ENCODE measurements around the gene SLC28A2. TPM values are rescaled to one million over a fixed set of nuclear protein-coding genes. Genes with fewer than 3 reads are reported as not detected.

SLC28A2 gene
- polyA plus RNA-seq, 1 donor from 2014 or later = not detected

- Histone ChIP-seq H4K20me1 (ENCODE audit: insufficient read depth) (no peaks in the 10 kb centered on the region), H3K36me3 (ENCODE audit: insufficient read depth, low read length) (no peaks in the 10 kb centered on the region), H3F3A (ENCODE audit: insufficient read depth, low read length, poor library complexity, severe bottlenecking) (no peaks in the 10 kb centered on the region), H3K4me2 (ENCODE audit: low read length) (no peak overlapping the region), H3K27ac (ENCODE audit: low read length) (no peak overlapping the region), H3K4me3 (ENCODE audit: low read length) (no peak overlapping the region), H3K27me3 (ENCODE audit: insufficient read depth, low read depth, low read length) (no peaks in the 10 kb centered on the region), H3K9ac (ENCODE audit: low read length) (no peak overlapping the region), H3K9me3 (ENCODE audit: low read length) (no peaks in the 10 kb centered on the region), H3K79me2 (replicated peaks; ENCODE audit: insufficient read depth, low read length) (no peaks in the 10 kb centered on the region), H3K9me2 (ENCODE audit: insufficient read depth, low read length) (no peaks in the 10 kb centered on the region), H2AFZ (ENCODE audit: low read depth, low read length) (no peak overlapping the region)
- TF ChIP-seq RAD21 (conservative IDR thresholded peaks at IDR 0.05) = no peak
- no peak for TF ChIP-seq TAF1 (IDR thresholded peaks at IDR 0.05; ENCODE audit: low read depth)
- TF ChIP-seq EP300 (conservative IDR thresholded peaks at IDR 0.05; ENCODE audit: poor library complexity, severe bottlenecking) = no peak
- TF ChIP-seq EZH2 (IDR thresholded peaks at IDR 0.05; ENCODE audit: borderline replicate concordance, insufficient read depth, low read length, poor library complexity, severe bottlenecking) = no peak
- no peak for TF ChIP-seq MXI1 (conservative IDR thresholded peaks at IDR 0.05; ENCODE audit: poor library complexity, severe bottlenecking)
- no peak for TF ChIP-seq SMC3 (conservative IDR thresholded peaks at IDR 0.05; ENCODE audit: poor library complexity)
- TF ChIP-seq POLR2AphosphoS5 (IDR thresholded peaks at IDR 0.05) = no peak
- TF ChIP-seq, protein P1, sequence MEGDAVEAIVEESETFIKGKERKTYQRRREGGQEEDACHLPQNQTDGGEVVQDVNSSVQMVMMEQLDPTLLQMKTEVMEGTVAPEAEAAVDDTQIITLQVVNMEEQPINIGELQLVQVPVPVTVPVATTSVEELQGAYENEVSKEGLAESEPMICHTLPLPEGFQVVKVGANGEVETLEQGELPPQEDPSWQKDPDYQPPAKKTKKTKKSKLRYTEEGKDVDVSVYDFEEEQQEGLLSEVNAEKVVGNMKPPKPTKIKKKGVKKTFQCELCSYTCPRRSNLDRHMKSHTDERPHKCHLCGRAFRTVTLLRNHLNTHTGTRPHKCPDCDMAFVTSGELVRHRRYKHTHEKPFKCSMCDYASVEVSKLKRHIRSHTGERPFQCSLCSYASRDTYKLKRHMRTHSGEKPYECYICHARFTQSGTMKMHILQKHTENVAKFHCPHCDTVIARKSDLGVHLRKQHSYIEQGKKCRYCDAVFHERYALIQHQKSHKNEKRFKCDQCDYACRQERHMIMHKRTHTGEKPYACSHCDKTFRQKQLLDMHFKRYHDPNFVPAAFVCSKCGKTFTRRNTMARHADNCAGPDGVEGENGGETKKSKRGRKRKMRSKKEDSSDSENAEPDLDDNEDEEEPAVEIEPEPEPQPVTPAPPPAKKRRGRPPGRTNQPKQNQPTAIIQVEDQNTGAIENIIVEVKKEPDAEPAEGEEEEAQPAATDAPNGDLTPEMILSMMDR (IDR thresholded peaks at IDR 0.05; ENCODE audit: poor library complexity, severe bottlenecking) = no peak
- TF ChIP-seq, protein P2, sequence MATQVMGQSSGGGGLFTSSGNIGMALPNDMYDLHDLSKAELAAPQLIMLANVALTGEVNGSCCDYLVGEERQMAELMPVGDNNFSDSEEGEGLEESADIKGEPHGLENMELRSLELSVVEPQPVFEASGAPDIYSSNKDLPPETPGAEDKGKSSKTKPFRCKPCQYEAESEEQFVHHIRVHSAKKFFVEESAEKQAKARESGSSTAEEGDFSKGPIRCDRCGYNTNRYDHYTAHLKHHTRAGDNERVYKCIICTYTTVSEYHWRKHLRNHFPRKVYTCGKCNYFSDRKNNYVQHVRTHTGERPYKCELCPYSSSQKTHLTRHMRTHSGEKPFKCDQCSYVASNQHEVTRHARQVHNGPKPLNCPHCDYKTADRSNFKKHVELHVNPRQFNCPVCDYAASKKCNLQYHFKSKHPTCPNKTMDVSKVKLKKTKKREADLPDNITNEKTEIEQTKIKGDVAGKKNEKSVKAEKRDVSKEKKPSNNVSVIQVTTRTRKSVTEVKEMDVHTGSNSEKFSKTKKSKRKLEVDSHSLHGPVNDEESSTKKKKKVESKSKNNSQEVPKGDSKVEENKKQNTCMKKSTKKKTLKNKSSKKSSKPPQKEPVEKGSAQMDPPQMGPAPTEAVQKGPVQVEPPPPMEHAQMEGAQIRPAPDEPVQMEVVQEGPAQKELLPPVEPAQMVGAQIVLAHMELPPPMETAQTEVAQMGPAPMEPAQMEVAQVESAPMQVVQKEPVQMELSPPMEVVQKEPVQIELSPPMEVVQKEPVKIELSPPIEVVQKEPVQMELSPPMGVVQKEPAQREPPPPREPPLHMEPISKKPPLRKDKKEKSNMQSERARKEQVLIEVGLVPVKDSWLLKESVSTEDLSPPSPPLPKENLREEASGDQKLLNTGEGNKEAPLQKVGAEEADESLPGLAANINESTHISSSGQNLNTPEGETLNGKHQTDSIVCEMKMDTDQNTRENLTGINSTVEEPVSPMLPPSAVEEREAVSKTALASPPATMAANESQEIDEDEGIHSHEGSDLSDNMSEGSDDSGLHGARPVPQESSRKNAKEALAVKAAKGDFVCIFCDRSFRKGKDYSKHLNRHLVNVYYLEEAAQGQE (IDR thresholded peaks at IDR 0.05; ENCODE audit: borderline replicate concordance) = no peak
Observed at GRCh38 chr15:45287390-45287956, 35.4 kb downstream of the SLC28A2 start.

GRCh38 chr15:45288947-45289346 is 36.9 kb downstream of the SLC28A2 start:
- Histone ChIP-seq H3K9ac (ENCODE audit: low read length) (no peak overlapping the region), H3K9me3 (ENCODE audit: low read length) (no peaks in the 10 kb centered on the region), H3K4me2 (ENCODE audit: low read length) (no peak overlapping the region), H3K9me2 (ENCODE audit: insufficient read depth, low read length) (no peaks in the 10 kb centered on the region), H3K36me3 (ENCODE audit: insufficient read depth, low read length) (no peaks in the 10 kb centered on the region), H2AFZ (ENCODE audit: low read depth, low read length) (no peak overlapping the region), H3F3A (ENCODE audit: insufficient read depth, low read length, poor library complexity, severe bottlenecking) (no peaks in the 10 kb centered on the region), H3K27me3 (ENCODE audit: insufficient read depth, low read depth, low read length) (no peaks in the 10 kb centered on the region), H3K79me2 (replicated peaks; ENCODE audit: insufficient read depth, low read length) (no peaks in the 10 kb centered on the region), H4K20me1 (ENCODE audit: insufficient read depth) (no peaks in the 10 kb centered on the region), H3K4me3 (ENCODE audit: low read length) (no peak overlapping the region), H3K27ac (ENCODE audit: low read length) (no peak overlapping the region)
- TF ChIP-seq POLR2AphosphoS5 (IDR thresholded peaks at IDR 0.05) = no peak
- no peak for TF ChIP-seq SMC3 (conservative IDR thresholded peaks at IDR 0.05; ENCODE audit: poor library complexity)
- no peak for TF ChIP-seq EP300 (conservative IDR thresholded peaks at IDR 0.05; ENCODE audit: poor library complexity, severe bottlenecking)
- TF ChIP-seq EZH2 (IDR thresholded peaks at IDR 0.05; ENCODE audit: borderline replicate concordance, insufficient read depth, low read length, poor library complexity, severe bottlenecking) = no peak
- TF ChIP-seq RAD21 (conservative IDR thresholded peaks at IDR 0.05) = no peak

Data from neural cell (in vitro differentiated cells).